Keratinocyte (primary cell): Measurements from ENCODE around the gene EXOC6B.

Experiments
- EZH2 ChIP-seq: IDR thresholded peaks from one replicate; pipeline ENCODE4 v1.6.1; 2012; ENCODE audit warnings: inconsistent platforms, mild to moderate bottlenecking, low read length, moderate library complexity
- TF ChIP-seq, protein P1 (sequence below), 3 experiments: IDR thresholded peaks in 1 of 3; conservative IDR thresholded peaks in 1 of 3; optimal IDR thresholded peaks in 1 of 3; 2 replicates in 2 of 3; 3 replicates in 1 of 3; pipeline versions ENCODE3 to v1.5.1; 2011; ENCODE audit warnings: low read length in 3 of 3, mild to moderate bottlenecking in 3 of 3, moderate library complexity in 2 of 3, control low read depth in 1 of 3, inconsistent platforms in 1 of 3; ENCODE audit not compliant: insufficient read depth in 2 of 3; ENCODE audit errors: extremely low read depth in 1 of 3

DNA sequence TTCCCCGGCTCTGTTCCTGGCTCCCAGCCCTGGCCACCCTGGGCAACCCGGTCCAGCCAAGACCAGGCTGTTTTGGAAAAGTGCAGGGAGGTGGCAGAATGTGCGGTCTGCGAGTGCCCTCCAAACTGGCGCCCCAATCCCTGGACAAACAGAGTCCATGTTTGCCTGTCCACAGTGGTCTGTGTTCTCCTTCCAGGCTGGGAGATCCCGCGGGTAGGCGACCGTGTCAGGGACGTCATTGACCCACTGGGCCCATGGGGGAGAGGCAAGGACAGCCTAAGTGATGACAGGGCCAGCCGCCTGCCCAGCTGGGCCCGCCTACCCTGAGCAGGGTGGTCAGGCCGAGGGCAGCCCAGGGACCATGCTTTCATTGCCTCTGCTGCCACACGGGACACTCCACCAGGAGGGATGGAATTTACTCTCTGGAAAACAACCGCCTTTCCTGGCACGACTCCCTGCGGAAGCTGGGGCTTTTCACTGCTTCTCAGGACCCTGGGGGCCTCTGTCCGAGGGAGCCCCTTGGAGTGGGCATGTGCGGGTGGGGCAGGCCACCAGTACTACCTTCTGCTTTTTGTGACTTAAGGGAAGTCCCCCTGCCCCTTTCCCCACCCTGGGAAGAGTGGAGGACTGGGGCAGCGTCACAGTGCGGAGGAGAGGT is 698.3 kb downstream of the EXOC6B start:
- TF ChIP-seq, protein P1, sequence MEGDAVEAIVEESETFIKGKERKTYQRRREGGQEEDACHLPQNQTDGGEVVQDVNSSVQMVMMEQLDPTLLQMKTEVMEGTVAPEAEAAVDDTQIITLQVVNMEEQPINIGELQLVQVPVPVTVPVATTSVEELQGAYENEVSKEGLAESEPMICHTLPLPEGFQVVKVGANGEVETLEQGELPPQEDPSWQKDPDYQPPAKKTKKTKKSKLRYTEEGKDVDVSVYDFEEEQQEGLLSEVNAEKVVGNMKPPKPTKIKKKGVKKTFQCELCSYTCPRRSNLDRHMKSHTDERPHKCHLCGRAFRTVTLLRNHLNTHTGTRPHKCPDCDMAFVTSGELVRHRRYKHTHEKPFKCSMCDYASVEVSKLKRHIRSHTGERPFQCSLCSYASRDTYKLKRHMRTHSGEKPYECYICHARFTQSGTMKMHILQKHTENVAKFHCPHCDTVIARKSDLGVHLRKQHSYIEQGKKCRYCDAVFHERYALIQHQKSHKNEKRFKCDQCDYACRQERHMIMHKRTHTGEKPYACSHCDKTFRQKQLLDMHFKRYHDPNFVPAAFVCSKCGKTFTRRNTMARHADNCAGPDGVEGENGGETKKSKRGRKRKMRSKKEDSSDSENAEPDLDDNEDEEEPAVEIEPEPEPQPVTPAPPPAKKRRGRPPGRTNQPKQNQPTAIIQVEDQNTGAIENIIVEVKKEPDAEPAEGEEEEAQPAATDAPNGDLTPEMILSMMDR (optimal IDR thresholded peaks at IDR 0.05 in 1 of 3, IDR thresholded peaks at IDR 0.05 in 1 of 3, conservative IDR thresholded peaks at IDR 0.05 in 1 of 3; ENCODE audit: extremely low read depth in 1 of 3, insufficient read depth in 2 of 3, low read length in 3 of 3) = no peak
- no peak for TF ChIP-seq EZH2
